GM21737 (cell line): Measurements from ENCODE around the gene PTH2.
"Not testable (repeated sequence)": the region's sequence is repeated elsewhere in the genome, so short reads cannot be mapped to it uniquely, and the experiment has no call there.

ENCODE experiments used
- ATAC-seq: cut with Tn5 transposase; IDR thresholded peaks from one replicate; pipeline ENCODE4 v1.9.1; 2021; ENCODE audit warnings: mild to moderate bottlenecking, moderate library complexity; ENCODE audit not compliant: unreplicated experiment

The PTH2 gene, protein sequence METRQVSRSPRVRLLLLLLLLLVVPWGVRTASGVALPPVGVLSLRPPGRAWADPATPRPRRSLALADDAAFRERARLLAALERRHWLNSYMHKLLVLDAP

DNA sequence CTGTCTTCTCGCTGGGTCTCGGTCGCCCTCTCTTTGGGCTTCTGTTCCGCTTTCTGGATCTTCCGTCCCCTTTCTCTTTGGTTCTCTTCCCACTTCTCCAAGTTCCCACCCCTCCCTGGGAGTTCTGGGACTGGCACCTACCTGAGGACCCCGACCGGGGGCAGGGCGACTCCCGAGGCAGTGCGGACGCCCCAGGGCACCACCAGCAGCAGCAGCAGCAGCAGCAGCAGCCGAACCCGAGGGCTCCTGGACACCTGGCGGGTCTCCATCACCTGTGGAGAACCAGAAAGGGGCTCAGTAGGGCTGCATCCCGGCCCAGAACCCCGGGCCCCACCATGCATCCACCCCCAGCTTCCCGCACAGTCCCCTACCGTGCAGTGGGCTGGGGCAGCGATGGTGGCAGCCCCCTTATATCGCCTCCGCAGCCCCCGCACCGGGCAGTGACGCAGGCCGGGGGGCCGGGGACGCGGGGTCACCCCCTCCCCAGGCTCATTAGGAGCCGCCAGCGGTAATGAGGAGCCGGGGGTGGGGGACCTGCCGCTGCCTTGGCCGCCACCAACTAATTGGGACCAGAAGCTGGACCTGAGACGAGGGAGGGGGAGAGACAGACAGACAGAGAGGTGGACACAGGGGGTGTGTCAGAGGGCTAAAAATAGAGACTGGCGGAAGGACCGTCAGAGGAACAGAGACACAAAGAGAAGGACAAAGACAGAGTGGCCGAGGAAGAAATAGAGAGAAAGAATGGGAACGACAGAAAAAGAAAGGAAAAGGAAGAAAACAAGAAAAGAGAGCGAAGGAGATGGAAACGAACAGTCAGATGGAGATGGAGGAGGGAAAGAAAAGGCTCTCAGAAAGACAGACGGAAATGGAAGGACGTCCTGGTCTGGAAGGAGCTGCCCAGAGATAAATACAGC, at the start of gene PTH2:
Gene PTH2, minus strand, starts transcription at position 371 of the 914 bp plus-strand sequence. Its CDS starts 102 bp downstream, at position 269.
- ATAC-seq = no peak

GRCh38 chr19:49472936-49473335, 49.7 kb upstream of the PTH2 start:
- ATAC-seq = no peak

- ATAC-seq = no peak
Observed at GRCh38 chr19:49470615-49470978, 47.4 kb upstream of the PTH2 start.

GRCh38 chr19:49469828-49470614, 46.8 kb upstream of the PTH2 start:
- peak; percentile 46 for ATAC-seq

GRCh38 chr19:49468746-49469447, 45.7 kb upstream of the PTH2 start:
- peak; percentile 51 for ATAC-seq

- no peak for ATAC-seq
Observed at GRCh38 chr19:49468199-49468598, 45.0 kb upstream of the PTH2 start.

DNA sequence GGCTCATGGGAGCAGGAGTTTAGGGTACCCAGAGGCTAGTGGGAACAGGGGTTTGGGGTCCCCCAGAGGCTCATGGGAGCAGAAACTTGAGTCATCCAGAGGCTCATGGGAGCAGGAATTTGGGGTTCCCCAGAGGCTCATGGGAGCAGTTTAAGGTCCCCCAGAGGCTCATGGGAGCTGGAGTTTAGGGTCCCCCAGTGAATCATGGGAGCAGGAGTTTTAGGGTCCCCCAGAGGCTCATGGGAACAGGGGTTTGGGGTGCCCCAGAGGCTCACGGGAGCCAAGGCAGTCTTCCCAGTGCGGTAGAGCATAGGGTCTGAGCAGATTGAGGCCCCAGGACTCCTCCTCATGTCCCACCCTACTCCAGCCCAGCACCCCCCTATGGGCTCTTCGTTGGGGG, 42.1 kb upstream of the PTH2 start:
- ATAC-seq = no peak

GRCh38 chr19:49463960-49464740, 40.9 kb upstream of the PTH2 start:
- no peak for ATAC-seq

DNA sequence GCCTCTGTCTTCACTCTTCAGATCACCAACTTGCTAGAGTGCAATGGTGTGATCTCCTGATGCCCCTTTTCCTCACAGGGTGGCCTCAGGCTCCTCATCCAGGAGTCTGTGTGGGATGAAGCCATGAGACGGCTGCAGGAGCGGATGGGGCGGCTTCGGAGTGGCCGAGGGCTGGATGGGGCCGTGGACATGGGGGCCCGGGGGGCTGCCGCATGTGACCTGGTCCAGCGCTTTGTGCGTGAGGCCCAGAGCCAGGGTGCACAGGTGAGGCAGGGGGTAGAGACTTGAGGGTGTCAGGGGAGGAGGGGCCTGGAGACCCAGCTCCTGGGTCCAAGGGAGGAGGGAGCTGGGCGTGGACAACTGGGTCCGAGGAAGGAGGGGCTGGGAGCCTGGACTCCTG, 39.3 kb upstream of the PTH2 start:
- no peak for ATAC-seq

- ATAC-seq = no peak
Observed at GRCh38 chr19:49461656-49462055, 38.4 kb upstream of the PTH2 start.

DNA sequence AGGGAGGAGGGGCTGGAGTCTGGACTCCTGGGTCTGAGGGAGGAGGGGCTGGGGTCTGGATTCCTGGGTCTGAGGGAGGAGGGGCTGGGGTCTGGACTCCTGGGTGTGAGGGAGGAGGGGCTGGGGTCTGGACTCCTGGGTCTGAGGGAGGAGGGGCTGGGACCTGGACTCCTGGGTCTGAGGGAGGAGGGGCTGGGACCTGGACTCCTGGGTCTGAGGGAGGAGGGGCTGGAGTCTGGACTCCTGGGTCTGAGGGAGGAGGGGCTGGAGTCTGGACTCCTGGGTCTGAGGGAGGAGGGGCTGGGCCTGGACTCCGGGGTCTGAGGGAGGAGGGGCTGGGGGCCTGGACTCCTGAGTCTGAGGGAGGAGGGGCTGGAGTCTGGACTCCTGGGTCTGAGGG, 37.9 kb upstream of the PTH2 start:
- not testable (repeated sequence) for ATAC-seq

- ATAC-seq = no peak
Observed at GRCh38 chr19:49459388-49459787, 36.1 kb upstream of the PTH2 start.

DNA sequence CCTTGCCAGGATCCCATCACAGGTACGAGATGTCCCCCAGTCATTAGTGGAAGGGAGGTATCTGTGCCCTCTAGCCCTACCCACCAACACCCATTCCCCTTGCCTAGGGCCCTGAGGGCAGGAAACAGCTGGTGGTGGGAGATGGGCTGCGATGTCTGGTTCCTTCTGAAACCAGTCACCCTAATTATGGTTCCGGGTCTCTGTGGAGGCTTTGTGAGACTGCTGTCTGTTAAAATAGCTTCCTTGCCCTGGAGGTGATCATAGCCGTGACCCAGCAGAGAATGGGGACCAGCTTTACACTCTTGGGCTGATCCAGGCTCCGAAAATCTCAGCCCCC, 35.3 kb upstream of the PTH2 start:
- ATAC-seq = no peak

DNA sequence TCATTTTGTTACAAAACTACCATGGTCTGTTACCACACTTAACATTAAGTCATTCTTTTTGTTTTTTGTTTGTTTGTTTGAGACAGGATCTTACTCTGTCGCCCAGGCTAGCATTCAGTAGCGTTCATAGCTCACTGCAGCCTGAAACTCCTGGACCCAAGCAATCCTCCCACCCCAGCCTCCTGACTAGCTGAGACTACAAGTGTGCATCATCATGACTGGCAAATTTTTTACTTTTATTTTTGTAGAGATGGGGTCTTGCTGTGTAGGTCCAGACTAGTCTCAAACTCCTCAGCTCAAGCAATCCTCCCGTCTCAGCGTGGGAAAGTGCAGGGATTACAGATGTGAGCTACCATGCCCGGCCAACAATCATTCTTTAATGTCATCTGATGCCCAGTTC, 33.1 kb upstream of the PTH2 start:
- ATAC-seq = no peak

- ATAC-seq = no peak
Observed at GRCh38 chr19:49455773-49456172, 32.5 kb upstream of the PTH2 start.

DNA sequence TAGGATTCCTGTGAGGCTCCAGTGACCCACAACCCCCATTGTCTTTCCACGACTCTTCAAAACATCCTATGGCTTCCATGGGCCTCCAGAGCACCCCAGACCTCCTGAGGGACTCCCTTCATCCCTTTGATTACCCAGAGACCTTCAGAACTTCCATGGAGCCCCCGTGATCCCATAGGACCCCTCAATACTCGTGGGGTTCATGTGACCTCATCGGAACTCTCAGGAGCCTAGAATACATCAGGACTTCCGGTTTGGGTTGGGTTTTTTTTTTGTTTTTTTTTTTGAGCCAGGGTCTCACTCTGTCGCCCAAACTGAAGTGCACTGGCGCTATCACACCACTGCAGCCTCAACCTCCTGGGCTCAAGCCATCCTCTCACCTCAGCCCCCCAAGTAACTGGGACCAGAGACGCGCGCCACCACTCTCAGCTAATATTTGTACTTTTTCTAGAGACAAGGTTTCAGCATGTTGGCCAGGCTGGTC, 30.6 kb upstream of the PTH2 start:
- ATAC-seq = no peak

DNA sequence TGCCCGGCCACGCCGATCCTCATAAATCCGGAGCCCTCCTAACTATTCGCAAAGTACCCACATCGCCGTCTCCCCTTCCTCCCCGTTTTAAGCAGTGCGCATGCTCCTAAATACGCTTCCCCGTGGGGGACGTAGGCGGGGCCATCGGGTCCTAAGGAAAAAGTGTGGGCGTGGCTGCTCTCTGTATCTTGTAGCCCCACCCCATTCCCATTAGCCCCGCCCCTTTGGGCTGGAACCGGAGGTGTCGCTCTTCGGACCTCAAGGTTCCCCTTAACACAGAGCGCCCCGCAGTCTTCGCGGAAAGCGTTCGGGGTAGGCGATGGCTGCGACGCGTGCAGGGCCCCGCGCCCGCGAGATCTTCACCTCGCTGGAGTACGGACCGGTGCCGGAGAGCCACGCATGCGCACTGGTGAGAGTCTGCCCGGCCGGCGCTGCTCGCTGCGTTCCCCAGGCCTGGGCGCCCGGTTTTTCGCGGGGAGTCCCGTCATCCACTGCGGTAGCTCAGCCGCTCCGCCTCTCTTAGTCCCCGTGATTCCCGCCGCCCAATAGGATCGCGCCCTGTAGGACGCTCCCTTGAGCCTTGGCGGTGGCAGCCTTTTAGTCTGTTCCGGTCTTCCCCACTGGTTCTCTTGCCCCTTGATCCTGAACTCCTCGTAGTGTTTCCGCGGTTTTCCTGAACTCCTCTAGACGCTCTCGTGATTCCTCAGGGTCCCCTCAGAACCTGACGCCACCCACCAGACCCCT, 29.9 kb upstream of the PTH2 start, which contains the start of gene ALDH16A1:
Gene ALDH16A1, plus strand, starts transcription at position 213 of the 744 bp plus-strand sequence. Its CDS starts 107 bp downstream, at position 320.
- peak; percentile 78 for ATAC-seq

DNA sequence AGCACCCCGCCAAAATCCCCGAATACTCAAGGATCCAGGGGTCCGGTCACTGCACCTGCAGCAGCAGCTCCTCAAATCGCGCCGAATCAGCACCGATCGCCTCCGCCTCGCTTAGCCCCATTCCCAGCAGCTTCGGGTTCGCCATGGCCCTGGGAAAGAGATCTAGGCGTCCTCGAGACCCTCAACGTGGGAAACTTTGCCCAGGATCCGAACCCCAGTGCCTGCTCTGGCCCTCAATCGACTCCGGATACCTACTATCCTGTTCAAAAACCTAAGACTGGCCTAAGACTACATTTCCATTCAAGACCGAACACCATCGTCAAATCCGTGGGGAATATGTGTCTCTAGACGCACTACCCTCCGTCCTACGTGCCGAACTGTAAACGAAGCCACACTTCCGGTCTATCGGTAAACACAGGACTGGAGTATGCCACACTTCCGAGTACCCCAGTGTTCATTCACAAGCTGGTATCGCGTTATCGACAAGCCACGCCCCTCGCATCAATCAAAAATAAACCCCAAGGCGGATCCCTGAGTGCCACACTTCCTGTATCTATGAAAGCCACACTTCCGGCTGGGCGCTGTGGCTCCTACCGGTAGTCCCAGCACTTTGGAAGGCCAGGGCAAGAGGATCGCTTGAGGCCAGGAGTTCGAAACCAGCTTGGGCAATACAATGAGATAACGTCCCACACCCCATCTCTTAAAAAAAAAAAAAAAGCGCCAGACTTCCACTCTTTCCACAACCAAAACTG, 28.4 kb upstream of the PTH2 start, which contains the start of gene PIH1D1:
Gene PIH1D1, minus strand, starts transcription at position 385 of the 752 bp plus-strand sequence. Its CDS starts 240 bp downstream, at position 145.
- peak; percentile 60 for ATAC-seq

DNA sequence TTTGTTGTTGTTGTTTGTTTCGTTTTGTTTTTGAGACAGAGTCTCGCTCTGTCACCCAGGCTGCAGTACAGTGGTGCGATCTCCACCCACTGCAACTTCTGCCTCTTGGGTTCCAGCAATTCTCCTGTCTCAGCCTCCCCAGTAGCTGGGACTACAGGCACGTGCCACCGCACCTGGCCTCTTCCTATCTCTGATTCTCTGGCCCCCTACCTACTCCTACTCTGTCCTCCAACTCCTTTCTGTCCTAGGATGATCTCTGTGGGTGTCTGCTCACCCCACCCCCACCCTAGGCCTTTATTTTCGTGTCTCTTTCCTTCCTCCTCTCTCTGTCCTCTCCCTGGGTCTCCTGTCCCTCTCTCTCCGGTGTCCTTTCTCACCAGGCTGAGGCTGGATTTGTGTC, 27.2 kb upstream of the PTH2 start:
- no peak for ATAC-seq
